Measurements from ENCODE around the gene SCUBE3.

Gene SCUBE3

DNA sequence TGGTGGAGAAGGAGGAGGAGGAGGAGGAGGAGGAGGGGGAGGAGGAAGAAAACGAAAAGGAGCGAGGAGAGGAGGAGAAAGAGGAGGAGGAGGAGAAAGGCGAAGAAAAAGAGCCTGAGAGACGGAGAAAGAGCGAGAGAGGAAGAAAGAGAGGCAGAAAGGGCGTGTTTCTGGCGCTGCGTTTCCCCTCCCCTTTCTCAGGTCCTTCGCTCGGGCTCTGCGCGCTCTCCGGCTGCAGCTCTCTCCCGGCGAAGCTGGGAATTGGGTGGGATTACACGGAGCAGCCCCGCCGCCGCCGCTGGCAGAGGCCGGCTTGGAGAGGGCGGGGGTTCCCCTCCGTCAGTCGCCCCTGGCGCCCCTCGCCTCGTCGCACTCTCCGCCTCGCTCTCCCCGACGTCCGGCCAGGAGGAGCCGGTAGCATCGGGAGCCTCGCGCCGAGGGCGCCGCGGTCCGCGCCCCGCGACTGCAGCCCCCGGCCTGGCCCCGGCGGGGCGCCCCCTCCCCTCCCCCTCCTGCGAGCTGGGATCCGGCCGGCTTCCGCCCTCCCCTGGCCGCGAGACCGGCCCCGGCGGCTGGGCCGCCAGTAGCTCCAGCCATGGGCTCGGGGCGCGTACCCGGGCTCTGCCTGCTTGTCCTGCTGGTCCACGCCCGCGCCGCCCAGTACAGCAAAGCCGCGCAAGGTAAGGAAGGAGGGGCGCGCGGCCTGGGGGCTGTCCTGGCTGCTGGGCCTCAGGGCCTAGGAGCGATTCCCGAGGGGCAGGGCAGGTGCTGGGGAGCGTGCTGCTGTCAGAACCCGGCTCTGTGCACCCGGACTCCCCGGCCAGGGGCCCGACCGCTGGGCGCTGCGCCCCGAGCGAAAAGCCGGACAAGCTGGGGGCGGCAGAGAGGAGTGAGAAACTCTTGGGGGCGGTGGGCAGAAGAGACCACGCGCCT is at the start of gene SCUBE3:
SCUBE3 (plus strand) TSS at position 133 of the 933 bp plus-strand sequence; CDS start at position 596, 463 bp downstream.
- DNase-seq, result peak; percentile 71

DNA sequence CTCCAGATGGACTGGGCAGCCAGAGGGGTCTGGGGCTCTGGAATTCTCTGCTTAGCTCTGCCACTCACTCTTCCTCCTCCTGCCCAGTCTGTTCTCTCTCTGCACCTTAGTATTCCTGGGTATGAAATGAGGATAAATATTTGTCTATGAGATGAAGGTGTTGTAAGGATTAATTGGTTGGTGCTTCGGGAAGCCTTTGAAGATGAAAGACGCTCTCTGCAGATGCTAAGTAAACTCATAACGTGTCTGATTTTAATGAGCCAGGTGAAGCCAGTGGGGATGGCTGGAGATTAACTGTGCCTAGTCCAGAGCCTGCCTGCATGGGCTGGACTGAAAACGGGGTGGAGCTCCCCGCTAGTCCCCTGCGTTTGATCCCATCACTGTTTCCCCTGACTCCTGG is 49.5 kb upstream of the SCUBE3 start:
- DNase-seq, result peak; percentile 12

DNA sequence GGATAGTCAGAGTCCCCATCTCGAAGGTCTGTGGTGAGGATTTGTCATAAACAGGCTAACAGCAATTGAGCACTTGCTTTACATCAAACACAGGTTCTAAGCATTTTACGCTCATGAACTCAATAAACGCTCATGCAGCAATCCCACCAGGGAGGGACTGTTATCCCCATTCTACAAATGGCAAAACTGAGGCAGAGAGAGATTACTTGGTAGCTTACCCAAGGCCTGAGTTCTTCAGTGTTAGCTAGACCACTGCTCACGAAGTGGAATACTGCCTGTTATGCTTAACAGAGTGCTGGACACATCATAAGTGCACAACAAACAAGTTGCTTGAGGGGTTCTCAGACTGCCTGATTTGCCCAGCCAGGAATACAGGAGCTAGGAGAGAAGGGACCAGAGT is 48.9 kb upstream of the SCUBE3 start:
- no peak for DNase-seq

DNA sequence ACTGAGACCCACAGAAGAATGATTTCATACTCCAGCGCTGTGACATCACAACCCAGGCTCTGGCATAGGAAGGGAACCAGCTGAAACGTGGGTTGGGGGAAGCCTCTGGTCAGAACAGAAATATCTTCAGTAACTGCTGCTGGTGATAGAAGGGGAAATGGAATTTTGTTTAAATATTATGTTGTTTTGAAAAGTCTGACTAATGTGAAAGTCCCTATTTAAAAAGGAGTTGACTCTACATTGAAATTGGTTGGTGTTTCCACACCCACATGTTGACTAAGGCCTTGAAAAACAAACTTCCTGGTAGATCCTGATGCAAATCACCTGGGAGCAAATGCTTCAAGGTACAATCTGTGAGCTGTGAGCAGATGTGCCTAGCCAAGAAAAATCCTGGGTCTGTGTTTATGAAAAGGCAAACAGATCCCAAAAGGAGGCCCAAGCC is 48.1 kb upstream of the SCUBE3 start:
- DNase-seq, result no peak

DNA sequence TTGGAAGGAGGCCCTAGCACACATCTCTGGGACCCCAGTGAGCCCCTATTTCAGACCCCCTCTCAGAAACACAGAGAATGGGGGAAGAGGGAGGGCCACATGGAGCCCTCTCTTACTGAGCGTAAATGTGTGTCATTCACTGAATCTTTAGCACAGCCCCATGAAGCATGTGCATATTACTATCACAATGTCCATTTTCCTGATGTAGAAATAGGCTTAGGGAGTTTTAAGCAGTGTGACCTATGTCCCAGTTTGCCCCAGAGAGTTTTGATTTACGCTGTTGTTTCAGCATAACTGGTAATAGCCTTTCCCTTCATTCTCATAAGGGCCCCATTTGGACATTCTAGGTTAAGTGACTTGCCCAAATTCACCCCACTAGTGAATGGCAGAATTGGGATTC is 47.6 kb upstream of the SCUBE3 start:
- no peak for DNase-seq

DNA sequence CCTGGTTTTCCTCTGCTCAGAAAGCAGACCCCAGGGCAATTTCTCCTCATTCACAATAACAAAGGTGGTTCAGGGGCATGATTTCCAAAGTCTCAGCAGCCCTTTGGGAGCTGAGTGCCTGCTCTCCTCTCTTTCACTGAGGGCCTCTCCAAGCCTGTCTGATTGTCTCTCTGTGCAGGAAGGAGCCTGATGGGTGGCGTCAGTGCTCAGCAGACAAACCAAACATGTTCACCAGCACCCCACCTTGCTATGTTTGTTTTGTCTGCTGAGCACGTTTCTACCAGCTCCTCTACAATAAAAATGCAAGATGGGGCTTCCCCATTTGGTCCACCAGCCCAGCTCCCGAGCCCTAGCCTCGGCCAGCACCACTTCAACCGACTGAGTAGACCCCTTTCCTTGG is 47.2 kb upstream of the SCUBE3 start:
- DNase-seq, result no peak

DNA sequence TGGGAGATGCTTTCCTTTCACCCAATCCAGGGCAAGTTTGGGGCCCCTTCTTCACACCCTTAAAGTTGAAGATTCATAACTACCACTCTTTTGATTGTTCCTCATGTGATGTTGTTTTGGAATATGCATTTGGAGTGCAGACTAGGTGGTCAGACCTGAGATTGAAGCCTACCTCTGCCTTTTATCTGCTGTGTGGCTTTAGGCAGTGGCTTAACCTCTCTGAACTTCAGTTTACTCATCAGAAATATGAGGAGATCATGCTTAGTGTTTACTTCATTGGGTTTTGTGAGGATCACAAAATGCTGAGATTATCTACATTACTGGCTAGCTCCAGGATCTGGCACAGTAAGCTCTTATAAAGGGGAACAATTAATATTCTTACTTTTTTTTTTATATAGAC is 46.3 kb upstream of the SCUBE3 start:
- DNase-seq, result no peak

DNA sequence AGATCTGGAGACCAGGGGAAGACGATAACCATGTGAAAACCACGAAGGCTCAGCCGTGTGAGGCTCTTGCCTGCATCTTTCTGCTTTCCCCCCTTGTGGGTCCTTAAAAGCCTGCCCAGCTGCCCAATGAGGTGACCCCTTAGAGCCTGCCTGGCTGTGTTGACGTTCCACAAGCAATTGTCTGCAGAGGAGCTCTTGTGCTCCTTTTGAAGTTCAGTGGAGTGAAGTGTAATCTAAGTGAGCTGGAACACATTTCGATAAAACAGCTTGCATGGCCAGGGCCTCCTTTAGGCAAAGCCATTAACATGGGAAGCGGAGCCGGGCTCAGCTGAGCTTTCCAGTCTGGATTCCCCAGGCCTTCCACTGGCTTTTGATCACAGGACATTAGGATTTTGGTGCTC is 45.3 kb upstream of the SCUBE3 start:
- DNase-seq, result no peak

DNA sequence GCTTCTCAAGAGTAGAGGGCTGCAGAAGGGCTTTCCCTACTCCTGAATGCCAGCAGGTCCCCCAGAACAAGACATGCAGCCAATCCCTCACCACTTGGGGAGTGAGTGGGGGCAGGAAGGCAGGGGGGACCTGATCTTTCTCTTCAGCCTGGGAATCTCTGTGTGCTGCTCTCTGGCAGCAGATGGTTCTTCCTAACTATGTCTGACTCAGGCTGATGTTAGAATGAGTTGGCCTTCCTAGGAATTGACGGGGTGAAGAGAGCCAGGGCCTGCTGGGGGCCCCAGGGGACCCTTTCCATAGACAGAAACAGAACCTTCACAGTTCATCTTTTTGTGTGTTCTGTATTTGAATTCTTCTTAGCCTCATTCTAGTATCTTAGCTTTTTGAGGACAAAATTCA is 43.6 kb upstream of the SCUBE3 start:
- DNase-seq, result peak; percentile 18

DNA sequence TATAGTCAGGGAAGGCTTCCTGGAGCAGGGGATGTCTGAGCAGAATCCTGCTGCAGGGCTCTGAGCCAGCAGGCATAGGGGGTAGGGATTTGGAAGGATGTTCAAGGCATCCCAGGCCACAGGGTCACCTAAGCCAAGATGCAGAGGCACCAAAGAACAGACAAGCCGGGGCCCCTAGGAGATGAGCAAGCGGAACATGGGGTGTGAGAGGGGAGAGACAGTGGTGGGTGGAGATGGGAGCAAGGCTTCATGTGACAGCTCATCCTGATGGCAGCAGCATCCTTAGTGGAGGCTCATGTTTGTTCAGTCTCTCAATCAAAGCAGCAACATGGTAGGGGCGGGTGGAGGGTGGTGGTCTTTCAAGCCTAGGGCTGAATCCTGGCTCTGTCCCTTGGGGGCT is 42.9 kb upstream of the SCUBE3 start:
- peak; percentile 4 for DNase-seq

DNA sequence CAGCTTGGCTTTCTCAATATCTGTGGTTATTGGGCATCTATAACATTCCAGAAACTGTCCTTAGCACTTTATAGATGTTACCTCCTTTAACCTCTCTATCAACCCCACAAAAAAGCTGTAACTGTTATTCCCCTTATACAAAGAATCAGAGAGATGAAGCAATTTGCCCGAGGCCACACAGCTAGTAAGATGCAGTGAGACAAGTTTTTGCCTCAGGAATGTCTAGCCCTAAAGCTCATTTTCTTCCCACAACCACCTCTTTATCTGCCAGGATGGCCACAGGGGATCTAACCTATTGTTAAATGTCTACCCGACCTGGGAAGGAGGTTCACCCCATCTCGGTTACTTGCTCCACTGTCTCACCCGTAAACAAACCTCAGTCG is 40.7 kb upstream of the SCUBE3 start:
- peak; percentile 2 for DNase-seq

DNA sequence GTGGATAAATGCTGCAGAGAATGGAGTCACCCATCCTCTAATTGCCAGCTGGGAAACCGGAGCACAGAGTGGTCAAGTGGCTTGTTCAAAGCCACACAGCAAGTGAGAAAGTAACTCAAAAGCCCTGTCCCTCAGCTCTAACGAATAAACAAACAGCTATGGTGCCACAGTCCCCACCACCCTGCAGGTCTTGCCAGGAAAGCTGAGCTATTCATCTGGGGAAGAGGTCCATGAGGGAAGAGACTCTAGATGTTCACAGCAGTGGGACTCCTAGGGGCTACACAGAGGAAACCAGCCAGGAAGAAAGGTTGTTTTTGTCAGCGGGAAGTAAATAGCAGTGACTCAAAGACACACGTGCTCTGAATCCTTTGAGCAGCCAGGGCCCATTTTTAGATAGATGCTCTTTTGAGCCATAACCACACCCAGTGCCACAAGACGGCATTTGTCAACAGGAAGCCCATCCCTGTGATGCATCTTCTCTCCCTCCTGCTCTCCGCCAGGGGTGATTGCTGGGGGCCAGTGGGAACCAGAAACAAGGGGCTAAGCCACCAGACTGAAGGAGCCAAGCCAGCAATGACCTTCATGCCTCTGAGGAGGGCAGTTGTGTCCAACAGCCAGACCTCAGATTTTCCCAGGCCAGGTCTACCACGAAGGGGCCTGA is 40.2 kb upstream of the SCUBE3 start:
- no peak for DNase-seq

DNA sequence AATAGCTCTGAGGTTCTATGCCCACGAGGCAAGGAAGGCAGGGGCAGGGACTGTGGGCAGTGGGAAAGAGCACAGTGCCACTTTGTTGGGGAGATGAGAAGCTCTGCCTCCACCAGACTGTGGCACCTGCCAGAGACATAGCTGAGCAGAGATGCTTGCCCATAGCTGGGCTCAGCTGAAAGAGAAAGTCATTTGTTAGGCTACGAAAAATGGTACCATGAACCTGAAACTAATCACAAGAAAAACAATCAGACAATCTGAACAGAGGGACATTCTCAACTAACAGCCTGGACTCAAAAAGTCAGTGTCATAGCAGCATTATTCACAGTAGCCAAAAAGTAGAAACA is 39.7 kb upstream of the SCUBE3 start:
- peak; percentile 47 for DNase-seq

DNA sequence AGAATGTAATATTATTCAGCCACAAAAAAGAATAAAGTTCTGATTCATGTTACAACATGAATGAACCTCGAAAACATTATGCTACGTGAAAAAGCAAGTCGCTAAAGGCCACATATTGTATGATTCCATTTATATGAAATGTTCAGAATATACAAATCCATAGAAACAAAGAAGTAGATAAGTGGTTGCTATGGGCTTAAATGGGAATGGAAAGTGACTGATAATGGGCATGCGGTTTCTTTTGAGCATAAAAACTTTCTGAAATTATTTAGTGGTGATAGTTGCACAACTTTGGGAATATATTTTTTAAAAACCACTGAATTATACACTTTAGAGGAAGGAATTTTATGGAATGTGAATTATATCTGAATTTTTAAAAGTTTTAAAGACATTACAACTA is 39.3 kb upstream of the SCUBE3 start:
- DNase-seq, result no peak

DNA sequence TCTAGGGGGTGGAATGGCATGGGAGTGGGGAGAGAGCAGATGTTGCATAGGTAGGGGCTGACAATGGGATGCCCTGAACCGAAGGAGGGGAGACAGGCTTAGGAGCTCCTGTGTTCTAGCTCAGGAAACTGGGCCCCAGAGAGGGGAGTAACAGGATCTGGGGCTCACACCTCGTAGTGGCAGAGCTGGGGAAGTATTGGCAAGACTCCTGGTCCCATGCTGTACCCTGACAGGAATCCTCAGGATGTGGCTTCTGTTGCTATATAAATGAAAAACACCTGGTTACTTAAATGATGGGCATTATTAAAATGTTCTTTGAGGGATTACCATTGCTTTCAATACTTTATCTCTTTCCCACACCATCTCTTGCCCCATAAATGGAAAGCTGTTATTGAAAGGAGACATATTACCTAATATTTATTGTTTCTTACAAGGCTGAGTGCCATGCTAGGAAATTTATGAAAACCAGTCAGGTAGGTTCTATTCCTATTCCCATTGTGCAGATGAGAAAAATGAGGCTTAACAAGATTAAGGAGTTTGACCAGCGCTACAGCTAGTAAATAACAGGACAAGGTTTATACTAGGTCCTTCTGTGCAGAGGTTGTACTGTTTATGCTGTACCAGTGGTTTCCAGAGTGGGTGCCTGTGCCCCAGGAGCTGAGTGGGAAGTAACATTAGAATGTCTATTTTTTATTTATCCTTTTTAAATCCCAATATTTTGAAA is 37.3 kb upstream of the SCUBE3 start:
- peak; percentile 32 for DNase-seq

DNA sequence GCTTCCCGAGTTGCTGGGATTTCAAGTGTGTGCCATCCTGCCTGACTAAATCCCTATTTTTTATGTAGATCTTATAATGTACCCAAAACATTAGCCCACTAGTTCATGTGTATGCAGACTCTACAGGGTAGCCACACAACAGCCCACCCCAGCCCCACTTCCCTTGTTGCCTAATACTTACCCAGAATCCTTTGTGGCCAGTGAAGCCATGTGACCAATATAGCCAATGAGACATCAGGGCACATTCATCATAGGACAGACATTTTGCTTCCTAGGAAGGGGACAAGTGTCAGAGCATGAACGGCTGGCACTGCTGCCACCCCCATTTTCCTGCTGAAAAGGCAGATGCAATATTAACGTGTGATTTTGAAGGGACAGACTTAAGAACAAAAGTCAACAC is 36.6 kb upstream of the SCUBE3 start:
- peak; percentile 16 for DNase-seq

DNA sequence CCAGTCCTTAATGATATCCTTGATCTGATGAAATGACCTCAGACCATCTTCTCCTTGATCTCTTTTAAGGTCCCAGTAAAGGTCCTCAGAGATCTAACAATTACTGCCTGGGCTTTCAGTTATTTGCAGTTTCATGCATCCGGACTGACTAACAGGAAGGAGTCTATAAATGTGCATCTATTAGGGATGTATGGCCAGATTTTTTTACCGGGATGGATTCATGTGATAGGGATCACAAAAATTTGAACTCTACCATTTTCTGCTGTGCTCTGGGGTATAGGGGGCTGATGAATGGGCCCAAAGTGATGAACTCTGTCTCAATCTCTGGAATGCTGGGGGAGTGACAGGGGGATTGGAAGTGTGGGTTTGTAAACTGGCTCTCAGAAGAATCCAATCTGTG is 36.2 kb upstream of the SCUBE3 start:
- DNase-seq, result peak; percentile 2

DNA sequence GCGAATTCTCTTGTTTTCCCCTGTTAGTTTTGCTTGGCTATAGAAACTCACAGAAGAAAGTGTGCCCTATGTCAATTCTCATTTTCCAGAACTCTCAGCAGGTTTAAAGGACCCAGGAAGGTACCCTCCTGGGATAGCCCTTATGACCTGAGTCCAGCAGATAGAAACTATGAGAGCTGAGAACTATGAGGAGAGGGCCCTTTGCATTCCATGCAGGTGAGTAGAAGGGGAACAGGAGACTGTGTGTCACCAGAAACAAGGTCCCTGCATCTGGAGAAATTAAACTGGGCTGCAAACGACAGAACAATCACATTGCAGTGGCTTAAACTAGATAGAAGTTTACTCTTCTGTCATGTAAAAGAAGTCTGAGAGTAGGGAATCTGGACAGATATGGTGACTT is 35.7 kb upstream of the SCUBE3 start:
- peak; percentile 1 for DNase-seq

DNA sequence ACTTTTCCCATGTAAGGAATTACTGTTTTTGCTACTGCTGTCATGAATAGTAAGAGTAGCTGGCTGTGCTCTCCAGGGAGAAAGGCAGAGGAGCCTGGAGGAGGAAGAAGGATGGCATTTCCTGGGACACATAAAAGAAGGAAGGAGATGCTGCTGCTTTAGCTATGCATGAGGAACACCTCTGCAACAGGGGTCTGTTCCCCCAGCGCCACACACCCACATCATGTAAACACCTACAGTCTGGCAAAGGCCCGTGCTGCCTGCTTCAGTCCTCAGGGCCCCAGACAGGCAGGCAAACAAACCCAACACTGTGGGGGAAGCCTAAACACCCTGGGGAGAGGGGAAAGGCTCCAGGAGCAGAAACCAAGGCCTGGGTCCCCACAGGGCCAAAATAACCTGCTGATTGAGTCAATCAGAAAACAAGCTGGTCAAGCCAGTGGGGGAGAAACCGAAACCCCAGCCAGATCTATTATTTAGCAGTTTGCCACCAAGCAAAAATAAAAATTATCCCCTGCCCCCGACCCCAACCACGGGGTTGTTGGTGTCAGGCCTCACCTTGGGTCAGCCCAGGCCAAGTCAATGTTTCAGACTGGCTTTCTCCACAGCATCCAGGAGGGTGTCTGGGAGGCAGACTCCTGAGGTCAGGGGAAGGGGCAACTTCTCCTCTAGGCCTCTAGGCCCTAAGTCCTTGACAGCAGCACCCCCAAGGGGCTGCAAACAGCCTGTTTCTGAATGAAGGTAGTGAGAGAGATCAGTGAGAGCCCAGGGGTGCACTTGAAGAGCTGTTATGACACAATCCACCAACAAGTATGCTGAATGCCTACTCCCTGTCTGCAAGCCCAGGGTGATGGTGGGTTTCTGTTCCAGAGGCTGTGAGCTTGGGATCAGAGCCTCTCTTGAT is 34.6 kb upstream of the SCUBE3 start:
- DNase-seq, result peak; percentile 7

DNA sequence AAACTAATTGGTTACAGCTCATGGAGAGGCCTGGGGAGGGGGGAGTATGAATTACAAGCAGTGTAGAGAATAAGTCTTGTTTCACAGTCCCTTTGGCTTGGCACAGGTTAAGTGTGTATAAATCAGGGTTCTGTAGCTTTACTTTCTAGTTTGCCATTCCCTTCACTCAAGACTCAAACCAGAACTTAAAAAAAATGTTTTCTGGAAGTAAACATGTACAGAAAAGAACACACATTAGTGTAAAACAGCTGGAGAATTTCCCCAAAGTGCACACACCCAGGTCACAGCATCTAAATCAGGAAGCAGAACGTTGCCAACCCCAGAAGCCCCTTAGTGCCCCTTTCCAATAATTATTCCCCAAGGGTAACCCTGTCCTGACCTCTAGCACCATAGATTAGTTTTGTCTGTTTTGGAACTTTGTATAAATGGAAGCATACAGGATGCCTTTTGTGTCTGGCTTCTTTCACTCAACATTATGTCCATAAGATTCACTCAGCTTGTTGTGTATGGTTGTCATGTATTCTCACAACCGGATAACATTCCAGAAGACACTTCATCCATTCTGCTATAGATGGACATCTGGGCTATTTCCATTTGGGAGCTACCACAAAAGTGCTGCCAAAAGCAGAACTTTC is 33.7 kb upstream of the SCUBE3 start:
- no peak for DNase-seq

DNA sequence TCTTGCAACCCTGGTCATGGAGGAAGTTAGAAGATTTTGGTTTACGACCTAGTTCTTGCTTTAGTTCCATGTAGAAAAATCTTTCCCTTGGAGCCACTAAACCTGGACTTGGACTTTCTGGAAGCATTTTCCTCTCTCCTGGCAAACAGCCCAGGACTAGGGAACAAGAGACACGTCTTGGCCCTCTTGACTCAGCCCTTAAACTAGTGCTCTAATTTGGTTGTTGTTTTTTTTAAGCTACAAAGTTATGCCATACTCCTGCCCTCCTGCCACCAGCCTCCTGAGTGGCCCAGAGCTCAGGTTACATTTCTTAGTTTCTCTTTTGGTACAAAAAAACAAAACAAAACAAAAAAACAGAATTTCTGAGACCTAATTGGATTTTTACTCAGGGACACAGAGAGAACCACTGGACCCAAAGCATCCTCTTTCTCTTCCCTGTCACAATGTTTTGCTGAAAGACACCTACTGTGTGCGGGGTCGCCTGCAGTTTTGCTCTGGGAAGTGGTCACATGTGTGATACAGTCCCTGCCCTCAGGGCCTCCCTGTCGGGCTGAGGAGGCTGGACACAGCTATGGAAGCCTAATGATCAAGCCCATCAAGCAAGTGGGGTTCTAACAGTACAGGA is 32.3 kb upstream of the SCUBE3 start:
- no peak for DNase-seq

All from right forelimb (tissue), 1 donor.